Measurements from ENCODE around the gene MAP3K10. TPM values are rescaled to one million over a fixed set of nuclear protein-coding genes. Genes with fewer than 3 reads are reported as not detected.

MAP3K10 gene
- total RNA-seq, 1 donor = 6.3 TPM

DNA sequence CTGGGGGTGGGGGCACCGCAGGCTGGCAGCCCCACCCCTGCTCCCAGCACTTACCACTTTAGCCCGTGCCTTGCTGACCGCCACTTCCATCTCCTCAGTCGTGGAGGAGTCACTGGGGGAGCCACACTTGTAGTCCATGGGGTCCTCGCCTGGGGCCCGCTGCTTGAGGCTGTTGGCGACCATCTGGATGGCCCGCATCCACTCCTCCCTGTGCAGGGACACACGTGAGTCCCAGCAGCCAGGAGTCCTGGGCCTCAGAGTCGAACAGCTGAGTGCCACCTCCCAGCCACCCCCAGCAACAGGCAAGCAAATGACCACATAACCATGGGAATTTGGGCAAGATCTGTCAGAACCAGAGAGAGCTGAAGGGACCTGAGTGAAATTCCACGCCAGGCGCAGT, 51.3 kb downstream of the MAP3K10 start:
- H3K4me1 ChIP-seq (ENCODE audit: insufficient read depth, low read length) = no peaks in the 10 kb centered on the region

GRCh38 chr19:40243181-40243580, 52.0 kb downstream of the MAP3K10 start:
- Histone ChIP-seq H3K9me3 (ENCODE audit: low read depth, low read length) (no peaks in the 10 kb centered on the region), H3K27me3 (ENCODE audit: insufficient read depth, low read length) (no peaks in the 10 kb centered on the region), H3K4me1 (ENCODE audit: insufficient read depth, low read length) (no peaks in the 10 kb centered on the region), H3K4me3 (ENCODE audit: low read length) (no peak overlapping the region)

More for the DNA sequence above, 51.3 kb downstream of the MAP3K10 start:
- Histone ChIP-seq H3K27me3 (ENCODE audit: insufficient read depth, low read length) (no peaks in the 10 kb centered on the region), H3K9me3 (ENCODE audit: low read depth, low read length) (no peaks in the 10 kb centered on the region), H3K4me3 (ENCODE audit: low read length) (no peak overlapping the region)

- no peaks in the 10 kb centered on the region for H3K9me3 ChIP-seq (ENCODE audit: low read depth, low read length)
- H3K4me3 ChIP-seq (ENCODE audit: low read length) = no peak overlapping the region
- H3K27me3 ChIP-seq (ENCODE audit: insufficient read depth, low read length) = no peaks in the 10 kb centered on the region
Measured at GRCh38 chr19:40244579-40245317, 53.5 kb downstream of the MAP3K10 start.

DNA sequence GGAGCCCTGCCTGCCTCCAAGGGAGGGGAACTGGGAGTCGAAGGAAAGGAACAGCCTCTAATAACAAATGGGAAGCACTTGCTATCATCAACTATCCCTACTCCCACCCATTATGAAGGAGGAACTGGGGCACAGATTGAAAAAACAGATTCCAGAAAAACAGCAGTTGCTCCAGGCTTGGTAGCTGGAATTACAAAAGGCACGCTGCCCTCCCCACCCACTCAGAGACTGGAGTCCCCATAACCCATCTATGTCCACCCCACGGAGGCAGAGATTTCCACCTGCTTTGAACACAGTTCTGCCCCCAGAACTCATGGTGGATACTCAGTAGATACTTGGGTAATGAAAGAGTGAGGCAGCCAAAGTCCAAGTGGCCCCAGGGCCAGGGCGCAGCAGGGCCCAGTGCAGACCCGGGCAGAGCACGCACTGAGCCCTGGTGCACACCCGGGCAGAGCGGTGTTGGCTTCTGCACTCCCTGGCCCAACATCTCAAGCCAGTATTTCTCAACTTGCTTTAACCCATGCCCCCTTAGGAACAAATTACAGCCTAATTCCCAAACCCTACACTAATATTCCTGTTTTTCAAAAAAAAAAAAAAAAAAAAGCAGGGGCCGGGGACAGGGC, 54.4 kb downstream of the MAP3K10 start:
- Histone ChIP-seq H3K9me3 (ENCODE audit: low read depth, low read length) (no peaks in the 10 kb centered on the region), H3K4me3 (ENCODE audit: low read length) (no peak overlapping the region), H3K4me1 (ENCODE audit: insufficient read depth, low read length) (no peaks in the 10 kb centered on the region), H3K27me3 (ENCODE audit: insufficient read depth, low read length) (no peaks in the 10 kb centered on the region)

More at GRCh38 chr19:40244579-40245317, 53.5 kb downstream of the MAP3K10 start:
- no peaks in the 10 kb centered on the region for H3K4me1 ChIP-seq (ENCODE audit: insufficient read depth, low read length)

DNA sequence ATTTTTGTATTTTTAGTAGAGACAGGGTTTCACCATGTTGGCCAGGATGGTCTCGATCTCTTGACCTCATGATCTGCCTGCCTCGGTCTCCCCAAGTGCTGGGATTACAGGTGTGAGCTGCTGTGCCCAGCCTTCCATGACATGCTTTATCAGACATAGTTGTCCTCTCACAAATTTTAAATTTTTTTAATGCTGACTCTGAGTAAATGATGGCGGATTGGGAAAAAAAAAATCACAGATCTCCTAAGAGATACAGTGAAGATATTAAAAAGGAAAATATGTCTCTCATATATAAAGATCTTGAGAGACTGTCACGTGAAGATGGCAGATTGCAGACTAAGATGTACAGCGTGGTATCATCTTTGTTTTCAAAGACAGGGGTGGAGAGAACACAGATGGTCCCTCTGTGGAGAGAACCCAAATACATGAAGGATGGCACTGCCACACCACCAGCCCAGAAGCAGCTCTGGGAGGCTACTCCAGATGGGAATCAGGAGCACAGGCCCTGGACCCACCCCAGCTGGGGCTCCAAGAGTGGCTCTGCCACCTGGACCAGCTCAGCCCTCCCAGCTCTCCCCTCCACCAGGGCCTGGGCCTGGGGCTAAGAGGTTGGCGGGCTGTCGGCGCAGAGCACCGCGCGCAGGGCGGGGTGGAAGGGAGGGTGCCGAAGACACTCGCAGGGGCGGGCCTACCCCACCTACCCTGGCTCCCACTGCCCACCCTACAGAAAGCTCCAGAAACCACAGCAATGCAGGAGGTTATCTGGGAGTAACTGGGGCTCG, 55.3 kb downstream of the MAP3K10 start:
- no peaks in the 10 kb centered on the region for H3K9me3 ChIP-seq (ENCODE audit: low read depth, low read length)
- H3K27me3 ChIP-seq (ENCODE audit: insufficient read depth, low read length) = no peaks in the 10 kb centered on the region

DNA sequence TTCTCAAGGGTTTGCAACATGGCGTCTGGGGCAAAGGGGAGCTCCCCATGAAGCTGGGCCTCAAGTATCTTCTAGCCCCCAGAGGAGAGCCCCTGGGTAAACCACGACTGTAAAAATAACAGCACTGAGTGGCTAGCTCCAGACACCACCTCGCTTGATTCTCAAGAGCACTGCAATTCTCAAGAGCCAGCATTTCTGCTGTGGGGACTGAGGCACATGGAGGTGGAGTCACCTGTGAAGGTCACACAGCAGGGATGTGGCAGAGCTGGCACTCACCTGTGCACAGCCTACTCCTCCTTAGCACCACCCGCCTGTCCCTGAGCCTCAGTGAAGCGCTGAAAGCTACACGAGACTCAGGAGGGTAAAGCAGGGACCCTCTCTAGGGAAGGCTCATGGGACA, 56.0 kb downstream of the MAP3K10 start:
- Histone ChIP-seq H3K27me3 (ENCODE audit: insufficient read depth, low read length) (no peaks in the 10 kb centered on the region), H3K4me1 (ENCODE audit: insufficient read depth, low read length) (no peaks in the 10 kb centered on the region)

More for the DNA sequence above, 55.3 kb downstream of the MAP3K10 start:
- Histone ChIP-seq H3K4me3 (ENCODE audit: low read length) (no peak overlapping the region), H3K4me1 (ENCODE audit: insufficient read depth, low read length) (no peaks in the 10 kb centered on the region)

GRCh38 chr19:40247735-40248262, 56.6 kb downstream of the MAP3K10 start:
- no peak overlapping the region for H3K4me3 ChIP-seq (ENCODE audit: low read length)

More for the DNA sequence above, 56.0 kb downstream of the MAP3K10 start:
- Histone ChIP-seq H3K9me3 (ENCODE audit: low read depth, low read length) (no peaks in the 10 kb centered on the region), H3K4me3 (ENCODE audit: low read length) (no peak overlapping the region)

GRCh38 chr19:40249201-40249600, 58.0 kb downstream of the MAP3K10 start:
- Histone ChIP-seq H3K4me3 (ENCODE audit: low read length) (no peak overlapping the region), H3K9me3 (ENCODE audit: low read depth, low read length) (no peaks in the 10 kb centered on the region), H3K4me1 (ENCODE audit: insufficient read depth, low read length) (no peaks in the 10 kb centered on the region), H3K27me3 (ENCODE audit: insufficient read depth, low read length) (no peaks in the 10 kb centered on the region)

More at GRCh38 chr19:40247735-40248262, 56.6 kb downstream of the MAP3K10 start:
- H3K27me3 ChIP-seq (ENCODE audit: insufficient read depth, low read length) = no peaks in the 10 kb centered on the region
- no peaks in the 10 kb centered on the region for H3K4me1 ChIP-seq (ENCODE audit: insufficient read depth, low read length)
- H3K9me3 ChIP-seq (ENCODE audit: low read depth, low read length) = no peaks in the 10 kb centered on the region

DNA sequence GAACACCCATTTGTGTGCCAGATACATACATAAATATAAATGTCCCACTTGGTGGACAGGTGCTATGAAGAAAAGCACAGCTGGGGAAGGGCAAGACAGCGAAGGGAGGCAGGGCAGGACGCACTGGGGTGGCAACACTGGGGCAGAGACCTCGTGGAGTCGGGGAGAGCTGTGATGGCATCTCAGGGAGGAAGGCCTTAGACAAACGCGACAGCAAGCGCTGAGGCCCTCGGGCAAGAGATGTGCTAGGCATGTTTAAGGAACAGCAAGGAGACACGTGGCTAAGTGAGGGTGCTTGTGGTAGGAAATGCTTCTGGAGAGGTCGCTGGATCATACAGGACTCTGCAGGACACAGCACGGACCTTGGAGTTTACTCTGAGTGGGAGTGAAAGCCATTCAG, 58.6 kb downstream of the MAP3K10 start:
- H3K4me1 ChIP-seq (ENCODE audit: insufficient read depth, low read length) = no peaks in the 10 kb centered on the region
- no peaks in the 10 kb centered on the region for H3K27me3 ChIP-seq (ENCODE audit: insufficient read depth, low read length)
- no peak overlapping the region for H3K4me3 ChIP-seq (ENCODE audit: low read length)
- no peaks in the 10 kb centered on the region for H3K9me3 ChIP-seq (ENCODE audit: low read depth, low read length)

GRCh38 chr19:40251244-40251643, 60.0 kb downstream of the MAP3K10 start:
- Histone ChIP-seq H3K27me3 (ENCODE audit: insufficient read depth, low read length) (no peaks in the 10 kb centered on the region), H3K4me1 (ENCODE audit: insufficient read depth, low read length) (no peaks in the 10 kb centered on the region), H3K4me3 (ENCODE audit: low read length) (no peak overlapping the region), H3K9me3 (ENCODE audit: low read depth, low read length) (no peaks in the 10 kb centered on the region)

GRCh38 chr19:40251991-40252390, 60.8 kb downstream of the MAP3K10 start:
- Histone ChIP-seq H3K9me3 (ENCODE audit: low read depth, low read length) (no peaks in the 10 kb centered on the region), H3K27me3 (ENCODE audit: insufficient read depth, low read length) (no peaks in the 10 kb centered on the region), H3K4me1 (ENCODE audit: insufficient read depth, low read length) (no peaks in the 10 kb centered on the region), H3K4me3 (ENCODE audit: low read length) (no peak overlapping the region)

- no peaks in the 10 kb centered on the region for H3K27me3 ChIP-seq (ENCODE audit: insufficient read depth, low read length)
- H3K4me3 ChIP-seq (ENCODE audit: low read length) = no peak overlapping the region
- no peaks in the 10 kb centered on the region for H3K9me3 ChIP-seq (ENCODE audit: low read depth, low read length)
- no peaks in the 10 kb centered on the region for H3K4me1 ChIP-seq (ENCODE audit: insufficient read depth, low read length)
Measured at GRCh38 chr19:40252395-40252794, 61.2 kb downstream of the MAP3K10 start.

- no peaks in the 10 kb centered on the region for H3K27me3 ChIP-seq (ENCODE audit: insufficient read depth, low read length)
- no peak overlapping the region for H3K4me3 ChIP-seq (ENCODE audit: low read length)
- no peaks in the 10 kb centered on the region for H3K4me1 ChIP-seq (ENCODE audit: insufficient read depth, low read length)
- no peaks in the 10 kb centered on the region for H3K9me3 ChIP-seq (ENCODE audit: low read depth, low read length)
Measured at GRCh38 chr19:40253611-40254092, 62.4 kb downstream of the MAP3K10 start.

GRCh38 chr19:40254714-40255418, 63.6 kb downstream of the MAP3K10 start:
- Histone ChIP-seq H3K4me1 (ENCODE audit: insufficient read depth, low read length) (no peaks in the 10 kb centered on the region), H3K4me3 (ENCODE audit: low read length) (no peak overlapping the region), H3K27me3 (ENCODE audit: insufficient read depth, low read length) (no peaks in the 10 kb centered on the region), H3K9me3 (ENCODE audit: low read depth, low read length) (no peaks in the 10 kb centered on the region)
